Testis (tissue), 2 donors: ENCODE measurements around the gene PARVG.

Experiments
- POLR2A ChIP-seq: fragments of 450-650 bp; IDR thresholded peaks from one replicate; pipeline ENCODE4 v1.6.1; 2017; ENCODE audit warnings: antibody characterized with exemption, mild to moderate bottlenecking, moderate library complexity
- TF ChIP-seq, protein P1 (sequence below), 3 experiments: fragments of 450-650 bp in 2 of 3; fragments of 200-600 bp in 1 of 3; sonication (generic) in 1 of 3; IDR thresholded peaks; one replicate each; pipeline ENCODE4 v1.5.1; 2016 to 2019; ENCODE audit warnings: antibody characterized with exemption in 3 of 3, mild to moderate bottlenecking in 2 of 3, moderate library complexity in 1 of 3

DNA sequence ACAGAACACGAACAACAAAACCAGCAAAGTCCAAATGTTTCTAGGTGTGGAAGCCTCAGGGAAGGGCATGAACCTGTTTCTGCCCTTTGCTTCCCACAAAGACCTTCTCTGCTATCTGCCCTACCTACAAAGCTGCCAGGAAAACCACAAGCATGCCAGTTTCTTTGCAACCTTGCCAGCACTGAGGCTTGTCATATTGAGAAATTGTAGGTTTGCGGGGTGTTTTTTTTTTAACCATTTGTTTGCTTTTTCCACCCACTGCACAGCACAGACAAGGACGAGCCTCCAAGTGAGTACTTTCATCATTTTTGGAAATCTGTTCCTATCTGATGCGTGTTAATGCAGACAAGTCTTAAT lies 12.8 kb downstream of the PARVG start:
- TF ChIP-seq POLR2A = no peak
- TF ChIP-seq, protein P1, sequence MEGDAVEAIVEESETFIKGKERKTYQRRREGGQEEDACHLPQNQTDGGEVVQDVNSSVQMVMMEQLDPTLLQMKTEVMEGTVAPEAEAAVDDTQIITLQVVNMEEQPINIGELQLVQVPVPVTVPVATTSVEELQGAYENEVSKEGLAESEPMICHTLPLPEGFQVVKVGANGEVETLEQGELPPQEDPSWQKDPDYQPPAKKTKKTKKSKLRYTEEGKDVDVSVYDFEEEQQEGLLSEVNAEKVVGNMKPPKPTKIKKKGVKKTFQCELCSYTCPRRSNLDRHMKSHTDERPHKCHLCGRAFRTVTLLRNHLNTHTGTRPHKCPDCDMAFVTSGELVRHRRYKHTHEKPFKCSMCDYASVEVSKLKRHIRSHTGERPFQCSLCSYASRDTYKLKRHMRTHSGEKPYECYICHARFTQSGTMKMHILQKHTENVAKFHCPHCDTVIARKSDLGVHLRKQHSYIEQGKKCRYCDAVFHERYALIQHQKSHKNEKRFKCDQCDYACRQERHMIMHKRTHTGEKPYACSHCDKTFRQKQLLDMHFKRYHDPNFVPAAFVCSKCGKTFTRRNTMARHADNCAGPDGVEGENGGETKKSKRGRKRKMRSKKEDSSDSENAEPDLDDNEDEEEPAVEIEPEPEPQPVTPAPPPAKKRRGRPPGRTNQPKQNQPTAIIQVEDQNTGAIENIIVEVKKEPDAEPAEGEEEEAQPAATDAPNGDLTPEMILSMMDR (IDR thresholded peaks at IDR 0.05) = no peak
